Common myeloid progenitor, CD34-positive (primary cell): ENCODE measurements around the gene ENGASE.

Experiments
- CTCF ChIA-PET: fragments of 350-600 bp; sonication (Branson Sonifier 250); formaldehyde crosslinking; loops from one replicate; lab custom pipeline; 2021; ENCODE audit warnings: antibody characterized with exemption; lab: Charles Lee
- POLR2A ChIA-PET: fragments of 350-600 bp; sonication (Branson Sonifier 250); formaldehyde crosslinking; loops from one replicate; lab custom pipeline; 2021; ENCODE audit warnings: antibody characterized with exemption; lab: Charles Lee
- DNase-seq, 3 donors: peaks; one replicate each; pipeline versions ENCODE4 v3.0.0 to v3.0.0-alpha.2; 2013
- H3K27ac ChIP-seq, 2 experiments: 1 replicate in 1 of 2; 2 replicates in 1 of 2; pipeline ENCODE4 v1.7.0; 2013; ENCODE audit warnings: inconsistent platforms in 2 of 2, low read length in 2 of 2, mild to moderate bottlenecking in 2 of 2, low read depth in 1 of 2, moderate library complexity in 1 of 2; ENCODE audit not compliant: severe bottlenecking in 2 of 2, insufficient read depth in 1 of 2, poor library complexity in 1 of 2
- H3K27me3 ChIP-seq, 5 experiments: replicated peaks in 2 of 5; 1 replicate in 3 of 5; 2 replicates in 2 of 5; pipeline versions ENCODE4 v1.6.1 to v1.7.0; 2013; ENCODE audit warnings: low read length in 4 of 5, mild to moderate bottlenecking in 2 of 5, moderate library complexity in 2 of 5, inconsistent platforms in 1 of 5; ENCODE audit not compliant: insufficient read depth in 5 of 5, control insufficient read depth in 4 of 5
- H3K36me3 ChIP-seq, 4 experiments: 1 replicate in 2 of 4; 2 replicates in 2 of 4; pipeline versions ENCODE4 v1.6.1 to v1.7.0; 2013; ENCODE audit warnings: low read length in 3 of 4, control low read depth in 1 of 4, mild to moderate bottlenecking in 1 of 4; ENCODE audit not compliant: control insufficient read depth in 4 of 4, insufficient read depth in 4 of 4
- H3K4me1 ChIP-seq, 4 experiments: 1 replicate in 3 of 4; 2 replicates in 1 of 4; pipeline versions ENCODE4 v1.6.1 to v1.7.1; 2013; ENCODE audit warnings: low read length in 3 of 4, mild to moderate bottlenecking in 3 of 4, control low read depth in 1 of 4, inconsistent platforms in 1 of 4, moderate library complexity in 1 of 4; ENCODE audit not compliant: control insufficient read depth in 4 of 4, insufficient read depth in 4 of 4; ENCODE audit errors: control extremely low read depth in 1 of 4
- H3K4me3 ChIP-seq, 7 experiments: 1 replicate in 4 of 7; 2 replicates in 3 of 7; pipeline versions ENCODE4 v1.5.1 to v1.7.0; 2013; ENCODE audit warnings: mild to moderate bottlenecking in 7 of 7, low read length in 6 of 7, moderate library complexity in 6 of 7, inconsistent platforms in 2 of 7, low read depth in 2 of 7, control low read depth in 1 of 7; ENCODE audit not compliant: insufficient read depth in 4 of 7, control insufficient read depth in 1 of 7; ENCODE audit errors: extremely low read depth in 1 of 7
- H3K9me3 ChIP-seq, 5 experiments: 1 replicate in 4 of 5; 2 replicates in 1 of 5; pipeline versions ENCODE4 v1.6.1 to v1.7.1; 2013; ENCODE audit warnings: low read length in 4 of 5, mild to moderate bottlenecking in 2 of 5, inconsistent platforms in 1 of 5, low read depth in 1 of 5, moderate library complexity in 1 of 5; ENCODE audit not compliant: control insufficient read depth in 4 of 5, insufficient read depth in 2 of 5; ENCODE audit errors: control extremely low read depth in 1 of 5
- WGBS: methylation state at CpG from one replicate; pipeline ENCODE4 v1.1.5; 2013; ENCODE audit not compliant: insufficient coverage; 5-methylcytosine and 5-hydroxymethylcytosine counted together

The ENGASE gene

DNA sequence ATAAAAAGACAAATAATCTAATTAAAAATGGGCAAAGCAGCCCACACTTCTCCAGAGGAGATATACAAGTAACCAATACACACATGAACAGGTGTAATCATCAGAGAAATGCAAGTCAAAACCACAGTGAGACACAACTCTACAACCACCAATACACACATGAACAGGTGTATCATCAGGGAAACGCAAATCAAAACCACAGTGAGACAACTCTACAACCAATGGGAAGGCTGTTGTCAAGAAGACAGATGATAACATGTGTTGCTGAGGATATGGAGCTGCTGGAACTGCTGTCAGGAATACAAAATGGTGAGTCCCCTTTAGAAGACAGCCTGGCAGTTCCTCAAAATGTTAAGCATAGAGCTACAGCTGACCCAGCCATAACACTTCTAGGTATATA lies 22.5 kb upstream of the ENGASE start:
- ChIA-PET POLR2A (no interaction called here), CTCF (interaction anchor here (0.9 kb wide), 1 partner anchor 20 kb away, joined by 3 read pairs; no protein-coding TSS in a partner anchor)
- no peak for DNase-seq
- WGBS, result no CpG with 5 or more reads among the region's 1 CpG
- Histone ChIP-seq H3K36me3 (no peaks in the 10 kb centered on the region), H3K27ac (no peak overlapping the region), H3K4me1 (no peaks in the 10 kb centered on the region), H3K4me3 (no peak overlapping the region), H3K27me3 (peaks cover 0 to 2% (median 0%) of the 10 kb centered on the region in 5 experiments), H3K9me3 (peaks cover 0 to 12% (median 8%) of the 10 kb centered on the region in 5 experiments)

DNA sequence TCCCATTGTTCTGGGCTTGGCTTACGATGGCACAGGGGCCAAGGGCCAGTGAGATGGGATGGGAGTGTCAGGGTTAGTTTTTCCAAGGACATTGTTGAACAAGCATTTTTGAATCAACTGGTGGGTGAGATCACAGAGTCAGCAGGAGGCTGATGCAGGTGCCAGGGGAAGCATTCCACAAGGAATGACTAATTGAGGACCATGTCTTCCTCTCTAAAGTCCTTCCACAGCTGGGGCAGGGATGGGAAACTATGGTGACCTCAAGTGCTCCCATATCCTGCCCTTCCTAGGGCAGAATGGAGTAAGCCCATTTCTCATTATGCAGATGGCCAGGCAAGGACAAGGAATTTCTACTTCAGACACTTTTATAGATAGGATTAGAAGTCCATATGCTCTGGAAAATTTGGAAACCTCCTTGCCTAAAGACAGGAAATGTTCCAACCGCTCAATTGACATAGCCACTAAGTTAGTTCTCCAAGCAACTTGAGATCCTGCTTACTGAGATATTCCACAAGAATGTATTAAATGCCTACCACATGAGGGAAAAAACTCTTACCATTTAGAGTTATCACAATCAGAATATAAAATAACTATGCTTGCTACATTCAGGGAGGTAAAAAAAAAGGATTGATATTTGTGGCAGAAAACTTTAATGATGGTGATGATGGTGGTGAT lies 21.2 kb upstream of the ENGASE start:
- Histone ChIP-seq H3K27me3 (peaks cover 0 to 2% (median 0%) of the 10 kb centered on the region in 5 experiments), H3K4me1 (peaks cover 0 to 8% (median 2%) of the 10 kb centered on the region in 4 experiments), H3K36me3 (no peaks in the 10 kb centered on the region), H3K9me3 (peaks cover 0 to 12% (median 10%) of the 10 kb centered on the region in 5 experiments), H3K27ac (no peak overlapping the region), H3K4me3 (no peak overlapping the region)
- no CpG with 5 or more reads among the region's 2 CpGs for WGBS
- ChIA-PET POLR2A (no interaction called here), CTCF (interaction anchor here (1.1 to 1.3 kb wide), 2 partner anchors 25 to 29 kb away, joined by 3 to 5 read pairs; no protein-coding TSS in a partner anchor)
- DNase-seq, result no peak

DNA sequence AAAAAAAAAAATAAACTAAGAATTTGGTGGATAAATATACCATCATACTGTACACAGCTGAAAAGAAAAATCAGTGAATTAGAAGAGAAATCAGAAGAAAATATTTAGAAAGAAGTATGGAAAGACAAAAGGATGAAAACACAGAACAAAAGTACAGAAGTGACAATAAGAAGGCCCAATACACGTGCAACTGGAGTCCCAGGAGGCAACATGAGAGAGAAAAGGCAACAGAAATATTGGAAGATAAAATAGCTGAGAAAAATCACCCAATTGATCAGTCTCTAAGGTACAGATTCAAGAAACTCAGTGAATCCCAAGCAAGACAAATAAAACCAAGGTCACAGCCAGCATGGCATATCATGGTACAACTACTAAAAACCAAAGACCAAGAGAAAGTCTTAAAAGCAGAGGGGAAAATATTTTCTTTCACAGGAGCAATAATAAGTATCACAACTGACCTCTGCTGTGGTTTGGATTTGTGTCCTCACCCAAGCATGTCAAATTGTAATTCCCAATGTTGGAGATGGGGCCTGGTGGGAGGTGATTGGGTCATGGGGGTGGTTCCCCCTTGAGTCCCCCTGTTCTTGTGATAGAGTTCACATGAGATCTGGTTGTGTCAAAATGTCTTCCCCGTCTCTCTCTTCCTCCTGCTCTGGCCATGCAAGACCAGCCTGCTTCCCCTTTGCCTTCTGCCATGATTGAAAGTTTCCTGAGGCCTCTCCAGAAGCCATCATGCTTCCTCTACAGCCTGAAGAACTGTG lies 20.2 kb upstream of the ENGASE start:
- peak; percentile 21 to 58 (median 49) for DNase-seq
- CTCF ChIA-PET, result interaction anchor here (1.1 to 1.3 kb wide), 2 partner anchors 24 to 28 kb away, joined by 3 to 5 read pairs; no protein-coding TSS in a partner anchor

DNA sequence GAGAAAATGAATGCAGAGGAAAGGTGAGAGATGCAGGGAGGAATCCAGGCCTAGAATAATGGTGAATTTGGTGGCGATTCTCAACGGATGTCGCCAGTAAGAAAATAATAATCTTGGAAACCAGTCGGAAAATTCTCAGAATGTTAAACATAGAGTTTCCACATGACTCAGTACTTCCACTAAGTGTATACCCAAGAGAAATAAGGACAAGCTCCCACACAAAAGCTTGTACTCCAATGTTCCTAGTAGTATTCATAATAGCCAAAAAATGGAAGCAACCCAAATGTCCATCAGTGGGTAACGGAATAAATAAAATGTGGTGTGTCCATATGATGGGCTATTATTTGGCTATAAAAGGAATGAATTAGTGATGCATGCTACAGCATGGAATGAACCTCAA lies 19.4 kb upstream of the ENGASE start:
- H3K27ac ChIP-seq, result no peak overlapping the region
- POLR2A ChIA-PET, result no interaction called here
- CTCF ChIA-PET, result interaction anchor here (1.1 kb wide), 1 partner anchor 337 kb away, joined by 3 read pairs; no protein-coding TSS in a partner anchor

More for the DNA sequence above, 20.2 kb upstream of the ENGASE start:
- no peaks in the 10 kb centered on the region for H3K36me3 ChIP-seq
- H3K4me1 ChIP-seq, result peaks cover 0 to 18% (median 9%) of the 10 kb centered on the region in 4 experiments
- H3K27me3 ChIP-seq, result peaks cover 0 to 2% (median 0%) of the 10 kb centered on the region in 5 experiments
- H3K4me3 ChIP-seq, result no peak overlapping the region
- WGBS, result 73% methylated on average over 2 of the region's 2 CpGs
- H3K9me3 ChIP-seq, result peaks cover 0 to 12% (median 10%) of the 10 kb centered on the region in 5 experiments
- no peak overlapping the region for H3K27ac ChIP-seq
- POLR2A ChIA-PET, result no interaction called here

DNA sequence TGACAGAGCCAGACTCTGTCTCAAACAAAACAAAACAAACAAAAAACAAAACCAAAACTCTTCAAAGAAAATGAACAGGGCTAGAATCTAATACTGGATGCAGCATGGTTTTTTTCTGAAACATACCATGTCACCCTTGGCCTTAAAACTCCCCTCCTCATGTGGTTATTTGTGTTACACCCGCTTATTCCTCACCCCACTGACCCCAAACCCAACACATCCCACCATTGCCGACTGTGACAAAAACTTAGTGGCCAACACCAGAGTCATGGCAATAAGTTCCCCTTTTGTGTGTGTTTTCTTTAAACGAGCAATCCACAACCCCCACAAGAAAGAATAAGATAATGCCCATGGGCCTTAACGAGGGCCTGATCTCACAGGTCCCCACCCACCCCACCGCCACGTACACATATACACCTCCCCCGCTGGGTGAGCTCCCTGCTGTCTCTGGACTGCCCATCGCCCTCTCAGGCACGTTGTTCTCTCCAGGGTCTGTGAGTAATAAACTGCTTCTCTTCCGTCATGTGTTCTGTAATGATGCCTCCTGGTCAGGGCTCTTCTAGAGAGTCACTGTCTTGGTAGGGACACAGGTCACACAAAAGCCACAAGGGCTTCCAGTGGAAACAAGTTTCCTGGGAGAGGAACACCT lies 16.8 kb upstream of the ENGASE start:
- DNase-seq, result peak in 2 of 3 donors; percentile 49 to 55
- POLR2A ChIA-PET, result no interaction called here
- H3K36me3 ChIP-seq, result no peaks in the 10 kb centered on the region
- CTCF ChIA-PET, result interaction anchor here (4.5 kb wide), 1 partner anchor 13 kb away, joined by 25 read pairs; no protein-coding TSS in a partner anchor
- H3K4me1 ChIP-seq, result peaks cover 0 to 20% (median 9%) of the 10 kb centered on the region in 4 experiments
- H3K9me3 ChIP-seq, result peaks cover 0 to 12% (median 10%) of the 10 kb centered on the region in 5 experiments
- H3K27ac ChIP-seq, result no peak overlapping the region
- WGBS, result 73% methylated on average over 10 of the region's 10 CpGs
- peaks cover 0 to 2% (median 0%) of the 10 kb centered on the region in 5 experiments for H3K27me3 ChIP-seq
- no peak overlapping the region for H3K4me3 ChIP-seq

More for the DNA sequence above, 19.4 kb upstream of the ENGASE start:
- Histone ChIP-seq H3K9me3 (peaks cover 0 to 12% (median 10%) of the 10 kb centered on the region in 5 experiments), H3K36me3 (no peaks in the 10 kb centered on the region), H3K4me1 (peaks cover 0 to 20% (median 9%) of the 10 kb centered on the region in 4 experiments), H3K27me3 (peaks cover 0 to 2% (median 0%) of the 10 kb centered on the region in 5 experiments), H3K4me3 (no peak overlapping the region)
- no peak for DNase-seq
- 100% methylated on average over 3 of the region's 5 CpGs for WGBS

DNA sequence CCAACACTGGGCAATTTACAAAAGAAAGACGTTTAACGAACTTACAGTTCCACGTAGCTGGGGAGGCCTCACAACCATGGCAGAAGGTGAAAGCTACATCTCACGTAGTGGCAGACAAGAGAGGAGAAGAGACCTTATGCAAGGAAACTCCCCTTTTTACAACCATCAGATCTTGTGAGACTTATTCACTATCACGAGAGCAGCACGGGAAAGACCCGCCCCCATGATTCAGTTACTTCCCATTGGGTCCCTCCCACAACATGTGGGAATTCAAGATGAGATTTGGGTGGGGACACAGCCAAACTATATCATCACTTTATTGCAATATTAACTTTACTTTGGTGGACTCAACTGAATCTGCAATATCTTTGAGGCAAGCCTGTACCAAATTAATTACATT lies 11.9 kb upstream of the ENGASE start:
- no peak overlapping the region for H3K27ac ChIP-seq
- H3K4me3 ChIP-seq, result no peak overlapping the region
- peaks cover 0 to 20% (median 10%) of the 10 kb centered on the region in 4 experiments for H3K4me1 ChIP-seq
- H3K9me3 ChIP-seq, result peaks cover 0 to 2% (median 0%) of the 10 kb centered on the region in 5 experiments
- 90% methylated on average over 6 of the region's 7 CpGs for WGBS
- ChIA-PET POLR2A (no interaction called here), CTCF (interaction anchor here (0.6 to 5.3 kb wide), 4 partner anchors 14 to 25 kb away, joined by 3 to 23 read pairs (median 6); no protein-coding TSS in a partner anchor)
- no peak for DNase-seq
- no peaks in the 10 kb centered on the region for H3K36me3 ChIP-seq
- no peaks in the 10 kb centered on the region for H3K27me3 ChIP-seq
